Stimulated activated CD4-positive, alpha-beta T cell treated with anti-CD3 and anti-CD28 coated beads, Interleukin-2, amount 100 ng/mL, for 24 hours (primary cell): Measurements from ENCODE around the gene ITGAX.

ENCODE experiments used
- DNase-seq, 2 donors: peaks; one replicate each; pipeline ENCODE4 v3.0.0-alpha.2; 2020

ITGAX gene

DNA sequence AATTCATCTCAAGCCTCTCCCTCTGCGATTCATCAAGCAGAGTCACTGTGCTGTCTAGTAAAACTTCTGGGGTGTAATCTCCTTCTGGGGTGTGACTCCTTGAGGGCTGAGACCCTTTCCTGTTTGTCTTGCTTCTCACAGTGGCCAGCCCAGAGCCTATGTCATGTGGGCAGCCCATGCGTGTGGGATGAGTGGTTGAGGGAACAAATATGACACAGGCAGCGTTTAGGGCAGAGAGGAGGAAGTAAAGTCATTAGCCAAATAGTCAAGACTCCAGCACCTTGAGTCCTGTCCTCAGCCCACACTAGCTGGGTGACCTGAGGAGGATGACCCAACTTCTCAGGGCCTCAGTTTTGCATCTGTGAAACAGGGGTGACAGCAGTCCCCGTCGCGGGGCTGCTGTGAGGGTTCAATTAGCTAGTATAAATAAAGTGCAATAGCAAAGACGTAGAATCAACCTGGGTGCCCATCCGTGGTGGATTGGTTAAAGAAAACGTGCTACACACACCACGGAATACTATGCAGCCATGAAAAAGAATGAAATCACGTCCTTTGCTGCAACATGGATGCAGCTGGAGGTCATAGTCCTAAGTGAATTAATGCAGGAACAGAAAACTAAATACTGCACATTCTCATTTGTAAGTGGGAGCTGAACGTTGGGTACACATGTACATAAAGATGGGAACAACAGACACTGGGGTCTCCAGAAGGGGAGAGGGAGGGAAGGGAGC, 4.5 kb upstream of the ITGAX start:
- no peak for DNase-seq

DNA sequence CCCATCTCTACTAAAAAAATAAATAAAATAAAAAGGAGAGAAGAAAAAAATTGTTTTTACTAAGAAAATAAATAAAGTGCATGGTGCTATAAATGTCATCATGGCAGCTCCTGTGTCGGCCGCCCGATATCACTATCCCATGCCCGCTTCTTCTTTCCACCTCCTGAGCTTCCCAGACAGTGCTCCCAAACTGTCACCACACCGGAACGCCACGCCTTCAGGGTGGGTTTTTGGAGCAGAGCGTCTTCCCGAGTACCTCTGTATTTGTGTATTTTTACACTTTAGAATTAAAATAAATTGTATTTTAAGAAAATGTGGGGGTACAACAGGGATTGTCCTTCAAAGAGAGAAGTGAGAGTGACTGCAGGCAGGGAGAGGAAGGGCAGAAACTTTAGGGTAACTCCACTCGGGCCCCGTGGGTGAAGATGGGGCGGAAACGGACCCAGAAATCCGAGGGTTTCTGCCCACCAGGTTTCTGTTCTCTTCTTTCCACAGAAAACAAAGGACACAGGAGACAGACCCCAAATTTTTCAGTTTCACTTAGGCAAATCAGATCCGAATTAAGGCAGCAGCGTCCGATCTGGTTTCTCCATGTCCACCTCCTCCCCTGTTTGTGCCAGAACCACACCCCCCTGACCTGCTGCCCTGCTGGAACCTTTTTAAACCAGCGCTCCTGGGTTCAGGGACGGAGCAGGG, 3.6 kb upstream of the ITGAX start:
- DNase-seq, result no peak

DNA sequence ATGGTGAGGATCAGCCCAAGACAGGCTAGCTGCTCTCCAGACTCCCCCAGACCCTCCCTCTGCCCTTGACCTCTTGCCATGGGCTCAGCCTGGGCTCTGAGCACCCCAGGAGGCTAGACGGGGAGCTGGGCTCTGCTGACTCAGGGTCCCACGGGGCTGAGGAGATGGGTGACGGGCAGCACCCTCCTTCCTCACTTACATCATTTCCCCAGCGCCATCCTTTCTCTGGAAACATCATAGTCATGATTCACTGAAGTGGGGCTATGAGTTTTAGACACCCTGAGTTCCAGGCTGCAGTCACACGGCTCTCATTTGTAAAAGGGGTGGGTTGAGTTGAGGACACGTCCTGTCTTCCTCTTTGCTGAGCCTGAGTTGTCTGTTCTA, 3.0 kb upstream of the ITGAX start:
- DNase-seq, result no peak

DNA sequence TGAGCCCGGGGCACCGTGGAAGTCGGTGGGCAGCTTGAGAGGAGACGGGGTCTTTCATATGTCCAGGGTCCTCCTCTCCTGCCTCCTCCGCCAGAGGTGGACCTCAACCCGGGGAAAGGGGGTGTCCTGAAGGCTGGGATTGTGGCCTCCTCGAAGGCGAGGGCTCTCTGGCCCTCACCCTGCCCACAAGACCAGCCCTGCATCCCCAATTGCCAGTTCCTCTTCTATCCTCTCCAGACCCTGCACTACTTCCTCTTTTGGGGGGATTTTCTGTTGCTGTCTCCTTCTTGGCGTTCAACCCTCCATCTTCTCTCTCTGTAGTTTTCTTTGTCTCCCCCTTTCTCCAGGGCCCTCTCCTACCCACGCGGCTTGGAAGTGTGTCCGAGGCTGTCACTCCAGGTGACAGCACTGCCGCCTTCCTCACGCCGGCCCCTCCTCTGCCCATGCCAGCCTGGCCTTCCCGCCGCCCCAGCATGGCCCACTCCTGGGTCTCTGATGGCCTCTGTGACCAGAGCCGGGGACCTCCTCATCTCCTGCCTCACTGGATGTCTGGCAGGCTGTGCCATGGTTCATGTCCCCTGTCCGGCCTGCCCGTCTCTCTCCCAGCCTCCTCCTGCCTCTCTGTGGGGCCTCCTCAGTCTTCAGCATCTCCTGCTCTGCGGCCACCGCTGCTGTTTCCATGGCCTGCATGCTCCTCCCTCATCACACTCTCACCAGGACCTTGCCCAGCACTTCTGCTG, 2.4 kb upstream of the ITGAX start:
- DNase-seq, result no peak

DNA sequence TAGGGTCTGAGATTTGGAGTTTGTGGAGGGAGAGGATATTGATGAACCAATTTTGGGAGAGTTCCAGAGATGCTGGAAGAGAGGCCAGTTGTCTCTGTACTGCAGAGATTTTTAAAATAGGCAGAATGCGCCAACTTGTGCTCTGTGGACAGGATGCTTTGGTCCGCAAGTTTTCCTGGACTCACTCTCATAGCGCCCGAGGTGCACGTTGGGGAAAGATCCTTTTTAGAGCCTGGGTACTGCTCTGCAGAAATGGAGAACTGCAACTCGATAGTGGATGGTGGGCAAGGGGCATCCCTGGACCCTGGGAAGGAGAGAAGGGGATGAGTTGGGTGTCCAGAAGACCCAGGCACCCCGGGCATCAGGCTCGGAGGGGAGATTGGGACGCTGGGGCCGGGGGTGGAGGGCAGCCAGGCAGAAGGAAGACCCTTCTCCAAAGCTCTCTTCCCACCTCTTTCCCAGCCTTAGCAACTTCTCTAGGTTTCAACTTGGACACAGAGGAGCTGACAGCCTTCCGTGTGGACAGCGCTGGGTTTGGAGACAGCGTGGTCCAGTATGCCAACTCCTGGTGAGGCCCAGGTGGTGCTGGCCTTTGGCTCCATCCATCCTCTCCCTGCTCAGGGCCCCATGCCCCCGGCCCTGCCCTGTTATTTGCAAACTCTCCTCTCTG, 590 bp downstream of the ITGAX start:
- no peak for DNase-seq

DNA sequence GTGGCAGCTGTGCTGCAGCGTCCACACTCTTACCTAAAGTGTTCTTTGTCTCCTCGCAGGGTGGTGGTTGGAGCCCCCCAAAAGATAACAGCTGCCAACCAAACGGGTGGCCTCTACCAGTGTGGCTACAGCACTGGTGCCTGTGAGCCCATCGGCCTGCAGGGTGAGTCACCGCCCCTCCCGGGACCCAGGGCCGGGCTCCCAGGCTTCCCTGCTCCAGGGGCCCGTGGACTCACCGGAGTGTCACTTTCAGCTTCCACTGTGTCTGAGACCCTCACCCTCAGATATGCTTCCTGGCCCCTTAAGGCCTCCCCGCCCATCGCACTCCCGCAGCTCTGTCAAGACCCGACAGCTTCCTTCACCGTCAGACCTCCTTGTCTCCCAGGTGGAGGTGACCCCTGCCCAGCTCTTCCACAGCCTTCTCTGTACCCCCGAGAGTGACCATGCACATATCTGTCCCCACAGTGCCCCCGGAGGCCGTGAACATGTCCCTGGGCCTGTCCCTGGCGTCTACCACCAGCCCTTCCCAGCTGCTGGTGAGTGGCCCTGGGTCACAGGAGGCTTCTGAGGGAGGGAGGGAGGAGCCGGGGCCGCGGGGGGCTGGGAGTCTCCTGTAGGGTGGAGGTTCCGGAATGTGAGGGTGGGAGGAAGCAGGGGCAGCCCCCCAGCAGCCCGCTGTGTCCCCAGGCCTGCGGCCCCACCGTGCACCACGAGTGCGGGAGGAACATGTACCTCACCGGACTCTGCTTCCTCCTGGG, 1.8 kb downstream of the ITGAX start:
- no peak for DNase-seq

DNA sequence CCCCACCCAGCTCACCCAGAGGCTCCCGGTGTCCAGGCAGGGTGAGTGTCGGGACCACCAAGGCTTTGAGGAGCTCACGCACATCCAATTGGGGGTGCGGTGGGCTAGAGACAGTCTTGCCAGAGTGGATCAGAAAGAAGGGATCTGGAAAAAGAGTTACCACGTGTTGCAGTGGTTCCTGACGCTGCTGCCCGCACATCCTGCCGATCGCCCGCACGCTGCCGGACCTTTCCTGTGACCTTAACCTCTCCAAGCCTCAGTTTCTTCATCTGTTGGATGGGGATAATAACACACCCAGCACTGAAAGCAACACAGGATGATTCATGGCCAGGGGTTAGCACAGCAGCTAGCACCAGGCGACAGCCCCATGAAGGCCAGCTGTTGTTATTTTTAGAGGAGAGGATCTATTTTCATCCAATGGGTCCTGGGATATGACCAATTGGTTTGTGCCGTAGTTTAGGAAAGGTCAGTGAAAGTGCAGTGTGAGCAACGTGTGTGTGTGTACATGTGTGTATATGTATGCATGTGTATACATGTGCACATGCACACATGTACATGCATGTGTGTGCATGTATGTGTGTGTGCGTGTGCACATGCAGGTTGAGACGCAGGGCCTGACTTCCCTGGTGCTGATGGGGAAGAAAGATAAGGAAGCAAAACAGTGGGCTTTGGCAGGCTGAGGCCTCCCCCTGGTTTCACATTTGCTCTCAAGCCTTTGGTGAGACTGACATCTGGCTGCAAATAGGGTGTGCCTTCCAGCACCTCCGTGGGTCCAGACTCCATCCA, 2.5 kb downstream of the ITGAX start:
- DNase-seq, result no peak

DNA sequence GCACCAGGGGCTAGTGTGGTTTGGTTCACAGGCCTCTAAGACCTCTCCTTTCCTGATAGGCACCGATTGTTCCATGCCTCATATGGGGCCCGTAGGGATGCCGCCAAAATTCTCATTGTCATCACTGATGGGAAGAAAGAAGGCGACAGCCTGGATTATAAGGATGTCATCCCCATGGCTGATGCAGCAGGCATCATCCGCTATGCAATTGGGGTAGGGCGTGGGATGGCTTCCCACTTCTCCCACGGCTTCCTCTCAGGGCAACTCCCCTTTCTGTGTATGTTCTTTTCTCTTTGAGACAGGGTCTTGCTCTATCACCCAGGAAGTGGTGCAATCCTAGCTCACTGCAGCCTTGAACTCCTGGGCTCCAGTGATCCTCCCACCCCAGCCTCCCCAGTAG, 5.3 kb downstream of the ITGAX start:
- DNase-seq, result no peak

DNA sequence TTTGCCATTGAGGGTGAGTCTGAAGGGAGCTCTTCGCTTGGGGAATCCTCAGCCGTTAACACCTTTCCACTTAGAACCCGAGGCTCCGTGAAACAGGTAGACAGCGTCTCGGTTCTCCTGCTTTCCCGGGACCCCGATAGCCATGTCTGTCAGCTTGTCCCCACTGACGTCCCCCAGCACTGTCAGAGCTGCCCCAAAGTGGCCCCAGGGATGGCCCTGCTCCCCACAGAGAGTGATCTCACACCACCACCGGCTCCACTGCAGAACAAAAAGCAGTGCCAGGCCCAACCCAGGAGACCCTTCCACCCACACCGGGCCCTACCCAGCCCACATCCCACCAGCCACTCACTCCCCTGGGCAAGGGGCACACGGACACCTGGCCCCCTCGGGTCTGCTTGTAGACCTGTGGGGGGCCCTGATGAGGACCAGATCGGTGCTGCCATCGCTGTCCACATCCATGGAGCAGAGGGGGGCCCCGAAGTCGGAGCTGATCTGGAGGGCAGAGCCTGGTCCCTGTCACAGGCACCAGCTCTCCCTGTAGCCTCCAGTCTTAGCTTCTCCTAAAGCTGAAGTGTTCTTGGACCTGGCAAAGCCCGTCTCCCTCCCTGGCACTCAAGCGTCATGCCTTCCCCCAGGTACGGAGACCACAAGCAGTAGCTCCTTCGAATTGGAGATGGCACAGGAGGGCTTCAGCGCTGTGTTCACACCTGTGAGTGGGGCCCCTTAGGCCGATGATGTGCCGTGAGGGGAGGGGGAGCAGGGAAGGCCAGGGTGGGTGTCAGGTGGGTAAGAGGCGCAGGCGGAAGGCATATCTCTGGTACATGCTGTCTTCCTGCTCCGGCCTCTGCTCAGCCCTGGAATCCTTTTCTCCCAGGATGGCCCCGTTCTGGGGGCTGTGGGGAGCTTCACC, 6.5 kb downstream of the ITGAX start:
- no peak for DNase-seq

DNA sequence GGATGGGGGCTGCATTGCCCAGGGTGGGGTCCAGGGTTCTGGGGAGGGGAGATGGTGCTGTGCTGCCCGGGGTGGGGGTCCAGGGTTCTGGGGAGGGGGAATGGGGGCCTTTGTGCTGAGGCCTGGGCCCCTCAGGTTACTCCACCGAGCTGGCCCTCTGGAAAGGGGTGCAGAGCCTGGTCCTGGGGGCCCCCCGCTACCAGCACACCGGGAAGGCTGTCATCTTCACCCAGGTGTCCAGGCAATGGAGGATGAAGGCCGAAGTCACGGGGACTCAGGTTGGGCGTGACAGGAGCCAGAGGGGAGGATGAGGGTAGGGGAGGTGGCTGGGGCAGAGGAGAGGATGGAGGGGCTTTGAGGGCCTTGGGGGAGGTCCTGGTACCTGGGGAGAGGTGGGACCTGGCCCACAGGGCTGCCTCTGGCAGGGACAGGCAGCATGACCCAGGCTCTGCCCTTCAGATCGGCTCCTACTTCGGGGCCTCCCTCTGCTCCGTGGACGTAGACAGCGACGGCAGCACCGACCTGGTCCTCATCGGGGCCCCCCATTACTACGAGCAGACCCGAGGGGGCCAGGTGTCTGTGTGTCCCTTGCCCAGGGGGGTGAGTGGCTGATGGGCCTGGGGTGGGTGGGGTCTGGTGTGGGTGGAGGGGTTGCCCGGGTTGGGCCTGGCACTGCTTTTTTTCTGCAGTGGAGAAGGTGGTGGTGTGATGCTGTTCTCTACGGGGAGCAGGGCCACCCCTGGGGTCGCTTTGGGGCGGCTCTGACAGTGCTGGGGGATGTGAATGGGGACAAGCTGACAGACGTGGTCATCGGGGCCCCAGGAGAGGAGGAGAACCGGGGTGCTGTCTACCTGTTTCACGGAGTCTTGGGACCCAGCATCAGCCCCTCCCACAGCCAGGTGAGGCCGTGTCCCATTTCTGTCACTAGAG, 7.8 kb downstream of the ITGAX start:
- no peak for DNase-seq

DNA sequence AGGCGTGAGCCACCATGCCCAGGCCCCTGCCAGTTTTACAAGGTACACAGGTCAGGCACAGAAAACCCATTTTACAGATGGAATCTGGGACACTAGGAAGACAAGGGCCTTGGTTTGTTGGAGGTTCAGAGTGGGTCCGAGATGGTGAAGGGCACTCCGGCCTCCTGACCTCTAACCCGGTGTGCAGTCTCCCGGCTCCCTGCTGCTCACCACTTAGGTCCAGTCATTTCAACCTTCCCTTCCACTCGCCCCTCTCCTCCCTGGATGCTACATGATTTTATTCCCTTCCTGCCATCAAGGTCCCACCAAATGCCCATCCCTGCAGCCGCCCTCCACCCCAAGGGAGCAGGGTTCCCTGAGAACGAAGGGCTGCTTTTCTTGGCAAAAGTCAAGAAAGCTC, 8.7 kb downstream of the ITGAX start:
- DNase-seq, result no peak

DNA sequence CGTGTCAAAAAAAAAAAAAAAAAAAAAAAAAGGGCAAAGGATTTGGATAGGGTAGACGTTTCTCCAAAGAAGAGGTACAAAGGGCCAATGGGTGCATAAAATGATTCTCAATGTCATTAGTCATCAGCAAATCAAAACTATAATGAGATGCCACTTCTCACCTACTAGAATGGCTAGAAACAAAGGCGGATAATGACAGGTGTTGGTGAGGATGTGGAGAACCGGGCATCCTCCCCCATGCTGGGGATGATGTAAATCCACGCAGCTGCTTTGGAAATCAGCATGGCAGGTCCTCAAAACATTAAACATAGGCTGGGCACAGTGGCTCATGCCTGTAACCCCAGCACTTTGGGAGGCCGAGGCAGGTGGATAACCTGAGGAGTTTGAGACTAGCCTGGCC, 9.4 kb downstream of the ITGAX start:
- DNase-seq, result no peak

DNA sequence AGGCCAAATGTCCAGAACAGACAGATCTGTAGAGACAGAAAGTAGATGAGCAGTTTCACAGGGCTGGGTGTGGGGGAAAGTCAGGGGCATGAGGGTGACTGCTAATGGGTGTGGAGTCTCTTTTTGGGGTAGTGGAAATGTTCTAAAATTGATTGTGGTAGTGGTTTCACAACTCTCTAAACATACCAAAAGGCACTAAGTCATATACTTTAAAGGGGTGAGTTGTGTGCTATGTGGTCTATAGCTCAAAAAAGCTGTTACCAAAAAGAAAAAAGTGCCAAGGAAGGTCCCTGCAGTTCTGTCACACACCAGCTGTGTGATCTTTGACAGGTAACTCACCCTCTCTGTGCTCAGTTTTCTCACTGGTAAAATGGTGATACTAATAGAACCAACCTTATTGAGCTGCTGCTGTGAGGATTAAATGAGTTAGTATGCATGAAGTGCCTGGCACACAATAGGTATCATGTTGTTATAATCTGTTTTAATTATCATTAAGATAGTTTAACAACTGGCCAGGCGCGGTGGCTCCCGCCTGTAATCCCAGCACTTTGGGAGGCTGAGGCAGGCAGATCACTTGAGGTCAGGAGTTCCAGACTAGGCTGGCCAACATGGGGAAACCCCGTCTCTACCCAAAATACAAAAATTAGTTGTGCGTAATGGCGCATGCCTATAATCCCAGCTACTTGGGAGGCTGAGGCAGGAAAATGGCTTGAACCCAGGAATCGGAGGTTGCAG, 10.3 kb downstream of the ITGAX start:
- no peak for DNase-seq

DNA sequence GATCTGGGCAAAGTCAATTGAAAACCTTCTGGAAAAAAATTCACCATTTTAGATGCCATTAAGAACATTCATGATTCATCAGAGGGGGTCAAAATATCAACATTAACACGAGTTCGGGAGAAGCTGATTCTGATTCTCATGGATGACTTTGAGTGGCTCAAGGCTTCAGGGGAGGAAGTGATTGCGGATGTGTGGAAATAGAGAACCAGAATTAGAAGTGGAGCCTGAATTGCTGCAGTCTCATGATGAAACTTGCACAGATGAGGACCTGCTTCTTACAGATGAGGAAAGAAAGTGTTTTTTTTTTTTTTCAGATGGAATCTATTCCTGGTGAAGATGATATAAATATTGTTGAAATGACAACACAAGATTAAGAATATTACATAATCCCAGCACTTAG, 12.9 kb downstream of the ITGAX start:
- no peak for DNase-seq

DNA sequence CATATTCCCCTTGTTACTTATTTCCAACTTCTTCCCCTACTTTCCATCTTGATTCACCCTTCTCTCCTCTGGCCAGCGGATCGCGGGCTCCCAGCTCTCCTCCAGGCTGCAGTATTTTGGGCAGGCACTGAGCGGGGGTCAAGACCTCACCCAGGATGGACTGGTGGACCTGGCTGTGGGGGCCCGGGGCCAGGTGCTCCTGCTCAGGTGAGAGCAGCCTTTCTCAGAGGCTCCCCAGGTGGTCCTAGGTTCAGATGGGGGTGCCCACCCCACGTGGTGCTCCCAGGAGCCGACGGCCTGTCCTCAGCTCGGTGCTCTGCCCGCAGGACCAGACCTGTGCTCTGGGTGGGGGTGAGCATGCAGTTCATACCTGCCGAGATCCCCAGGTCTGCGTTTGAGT, 16.0 kb downstream of the ITGAX start:
- DNase-seq, result no peak

DNA sequence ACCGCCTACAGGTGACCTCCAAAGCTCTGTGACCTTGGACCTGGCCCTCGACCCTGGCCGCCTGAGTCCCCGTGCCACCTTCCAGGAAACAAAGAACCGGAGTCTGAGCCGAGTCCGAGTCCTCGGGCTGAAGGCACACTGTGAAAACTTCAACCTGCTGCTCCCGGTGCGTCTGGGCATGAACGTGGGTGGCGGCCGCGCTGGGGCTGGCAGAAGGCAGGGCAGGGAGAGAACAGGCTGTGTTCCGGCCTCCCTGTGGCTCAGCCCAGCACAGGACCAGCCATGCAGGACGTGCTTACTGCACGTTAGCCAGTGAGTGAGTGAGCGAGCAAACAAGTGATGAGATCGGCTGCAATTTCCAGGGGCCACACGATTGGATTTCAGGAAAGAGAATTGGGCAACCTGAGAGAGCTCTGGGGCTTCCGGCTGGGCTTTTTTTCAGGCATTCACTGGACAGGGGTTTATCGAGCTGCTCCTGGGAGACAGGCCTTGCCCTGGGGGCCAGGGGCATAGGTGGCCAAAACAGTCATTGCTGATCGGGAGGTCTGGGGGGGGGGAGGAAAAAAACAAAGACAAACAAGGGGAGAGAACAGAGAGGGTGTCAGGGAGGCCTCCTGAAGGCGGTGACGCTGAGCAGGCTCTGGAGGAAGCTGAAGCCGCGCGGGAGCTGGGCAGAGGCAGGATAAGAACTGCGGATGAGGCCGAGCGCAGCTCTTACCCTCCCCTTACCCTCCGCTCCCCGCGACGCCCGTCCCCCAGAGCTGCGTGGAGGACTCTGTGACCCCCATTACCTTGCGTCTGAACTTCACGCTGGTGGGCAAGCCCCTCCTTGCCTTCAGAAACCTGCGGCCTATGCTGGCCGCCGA, 16.9 kb downstream of the ITGAX start:
- DNase-seq, result no peak

DNA sequence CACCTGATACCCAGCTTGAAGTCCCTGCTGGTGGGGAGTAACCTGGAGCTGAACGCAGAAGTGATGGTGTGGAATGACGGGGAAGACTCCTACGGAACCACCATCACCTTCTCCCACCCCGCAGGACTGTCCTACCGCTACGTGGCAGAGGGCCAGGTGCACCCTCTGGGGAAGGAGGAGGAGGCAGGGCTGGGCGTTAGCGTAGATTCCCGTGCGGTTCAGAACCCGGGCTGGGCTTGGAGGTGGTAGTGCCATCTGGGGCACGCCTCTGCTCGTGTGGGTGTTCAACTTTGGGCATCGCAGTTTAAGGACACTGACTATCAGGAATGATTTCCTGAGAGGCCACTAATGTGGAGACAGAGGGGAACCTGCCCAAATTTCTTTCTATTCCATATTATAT, 18.3 kb downstream of the ITGAX start:
- DNase-seq, result no peak

DNA sequence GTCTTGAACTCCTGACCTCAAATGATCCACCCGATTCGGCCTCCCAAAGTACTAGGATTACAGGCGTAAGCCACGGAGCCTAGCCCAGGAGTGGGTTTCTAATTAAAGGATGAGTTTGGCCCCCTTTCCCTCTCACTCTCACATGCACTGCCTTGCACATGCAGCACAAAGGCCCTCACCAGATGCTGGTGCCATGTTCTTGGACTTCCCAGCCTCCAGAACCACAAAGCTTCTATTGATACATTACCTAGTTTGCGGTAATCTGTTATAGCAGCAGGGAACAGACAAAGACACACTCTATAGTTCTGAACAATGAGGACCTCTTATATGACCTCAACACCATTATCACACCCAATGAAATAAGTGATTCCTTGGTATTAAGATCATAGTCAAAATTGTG, 20.3 kb downstream of the ITGAX start:
- DNase-seq, result no peak
